H1 (cell line): ENCODE results near the gene LRRC4C. TPM values are rescaled to one million over a fixed set of nuclear protein-coding genes. Genes with fewer than 3 reads are reported as not detected.
A peak's percentile ranks its signal among the peaks of the same experiment; 100 is the strongest.

Source experiments
- CTCF ChIA-PET: fragments of 300-600 bp; sonication (Branson Sonifier 250); formaldehyde crosslinking; loops from one replicate; lab custom pipeline; 2021; ENCODE audit not compliant: partially characterized antibody; lab: Charles Lee
- POLR2A ChIA-PET: fragments of 300-600 bp; sonication (Branson Sonifier 250); formaldehyde crosslinking; loops from one replicate; lab custom pipeline; 2021; ENCODE audit warnings: inconsistent platforms; ENCODE audit not compliant: partially characterized antibody; lab: Charles Lee
- DNase-seq, 2 experiments: peaks; one replicate each; pipeline versions ENCODE4 v3.0.0 to v3.0.0-alpha.2; 2010 to 2022; ENCODE audit warnings: low spot score in 2 of 2, low read depth in 1 of 2, mixed read lengths in 1 of 2
- FAIRE-seq: peaks from 2 replicates; lab custom pipeline; 2011; peaks lifted over from hg19 to GRCh38; lab: Jason Lieb, UNC
- H2AFZ ChIP-seq: 2 replicates; pipeline ENCODE4 v1.8.1; 2012; ENCODE audit warnings: low read length, inconsistent platforms
- H2AK5ac ChIP-seq: 2 replicates; pipeline ENCODE4 v1.6.1; 2013; ENCODE audit warnings: low read depth, low read length
- H2BK120ac ChIP-seq: replicated peaks from 2 replicates; pipeline ENCODE3; 2013; ENCODE audit warnings: low read depth, low read length, inconsistent platforms
- H2BK12ac ChIP-seq: 2 replicates; pipeline ENCODE4 v1.6.1; 2013; ENCODE audit warnings: low read depth, low read length
- H2BK15ac ChIP-seq: 2 replicates; pipeline ENCODE4 v1.6.1; 2013; ENCODE audit warnings: low read length
- H2BK20ac ChIP-seq: 2 replicates; pipeline ENCODE4 v1.6.1; 2013; ENCODE audit warnings: low read length
- H2BK5ac ChIP-seq: 2 replicates; pipeline ENCODE4 v1.6.1; 2013; ENCODE audit warnings: low read depth, low read length
- H3K14ac ChIP-seq: 2 replicates; pipeline ENCODE4 v1.6.1; 2013; ENCODE audit warnings: inconsistent platforms; ENCODE audit not compliant: insufficient read length
- H3K18ac ChIP-seq: 2 replicates; pipeline ENCODE4 v1.6.1; 2013; ENCODE audit warnings: low read length; ENCODE audit errors: extremely low read depth
- H3K23ac ChIP-seq: 2 replicates; pipeline ENCODE4 v1.6.1; 2013; ENCODE audit warnings: inconsistent platforms; ENCODE audit not compliant: insufficient read length
- H3K23me2 ChIP-seq: 2 replicates; pipeline ENCODE4 v1.6.1; 2013; ENCODE audit warnings: low read depth, low read length
- H3K27ac ChIP-seq: 2 replicates; pipeline ENCODE4 v1.6.1; 2011; ENCODE audit warnings: low read depth, low read length, inconsistent platforms
- H3K27me3 ChIP-seq, 4 experiments: replicated peaks in 1 of 4; 1 replicate in 1 of 4; 2 replicates in 3 of 4; pipeline versions ENCODE4 v1.6.1 to v1.8.1; 2011 to 2013; ENCODE audit warnings: low read length in 3 of 4, mild to moderate bottlenecking in 3 of 4, inconsistent platforms in 2 of 4, mixed read lengths in 2 of 4, moderate library complexity in 1 of 4; ENCODE audit not compliant: control insufficient read depth in 3 of 4, insufficient read depth in 3 of 4; ENCODE audit errors: extremely low read depth in 1 of 4
- H3K36me3 ChIP-seq, 4 experiments: 2 replicates each; pipeline versions ENCODE4 v1.6.1 to v1.8.1; 2011 to 2013; ENCODE audit warnings: mild to moderate bottlenecking in 4 of 4, low read length in 3 of 4, moderate library complexity in 2 of 4, control low read depth in 1 of 4, inconsistent platforms in 1 of 4; ENCODE audit not compliant: insufficient read depth in 4 of 4, control insufficient read depth in 2 of 4
- H3K4ac ChIP-seq: replicated peaks from 2 replicates; pipeline ENCODE3; 2013; ENCODE audit warnings: low read length, low read depth, mixed read lengths, inconsistent platforms; ENCODE audit not compliant: insufficient read length
- H3K4me1 ChIP-seq, 4 experiments: replicated peaks in 1 of 4; 1 replicate in 1 of 4; 2 replicates in 3 of 4; pipeline versions ENCODE4 v1.6.1 to v1.8.1; 2011 to 2013; ENCODE audit warnings: low read length in 3 of 4, inconsistent platforms in 2 of 4, mixed read lengths in 1 of 4; ENCODE audit not compliant: insufficient read depth in 4 of 4, control insufficient read depth in 3 of 4
- H3K4me2 ChIP-seq, 2 experiments: 2 replicates each; pipeline versions ENCODE4 v1.6.1 to v1.8.1; 2011 to 2013; ENCODE audit warnings: low read depth in 2 of 2, low read length in 2 of 2, control low read depth in 1 of 2, inconsistent platforms in 1 of 2, mild to moderate bottlenecking in 1 of 2; ENCODE audit not compliant: insufficient read depth in 1 of 2
- H3K4me3 ChIP-seq, 4 experiments: fragments of 200-600, 300-600 bp in 1 of 4; sonication (generic), shearing (Covaris generic), sonication (Bioruptor Twin) in 1 of 4; 2 replicates each; pipeline versions ENCODE4 v1.5.1 to v1.8.1; 2011 to 2016; ENCODE audit warnings: low read length in 4 of 4, low read depth in 3 of 4, control low read depth in 2 of 4, inconsistent platforms in 2 of 4, mild to moderate bottlenecking in 2 of 4, mixed read lengths in 1 of 4, moderate library complexity in 1 of 4; ENCODE audit not compliant: insufficient read depth in 2 of 4; ENCODE audit errors: extremely low read depth in 1 of 4
- H3K56ac ChIP-seq: replicated peaks from 2 replicates; pipeline ENCODE3; 2013; ENCODE audit warnings: low read depth, mild to moderate bottlenecking, mixed read lengths, low read length, inconsistent platforms; ENCODE audit not compliant: insufficient read length
- H3K79me1 ChIP-seq: 2 replicates; pipeline ENCODE4 v1.6.1; 2013; ENCODE audit warnings: low read depth, low read length, control low read depth
- H3K79me2 ChIP-seq, 2 experiments: 2 replicates each; pipeline versions ENCODE4 v1.6.1 to v1.8.1; 2012 to 2013; ENCODE audit warnings: low read length in 2 of 2, mild to moderate bottlenecking in 2 of 2, inconsistent platforms in 1 of 2; ENCODE audit not compliant: insufficient read depth in 2 of 2, control insufficient read depth in 1 of 2
- H3K9ac ChIP-seq, 4 experiments: replicated peaks in 1 of 4; 1 replicate in 1 of 4; 2 replicates in 3 of 4; pipeline versions ENCODE4 v1.6.1 to v1.8.1; 2011 to 2013; ENCODE audit warnings: low read depth in 3 of 4, low read length in 3 of 4, control low read depth in 2 of 4, mild to moderate bottlenecking in 2 of 4, moderate library complexity in 2 of 4, inconsistent platforms in 1 of 4; ENCODE audit errors: extremely low read depth in 1 of 4
- H3K9me3 ChIP-seq, 2 experiments: 2 replicates each; pipeline versions ENCODE4 v1.6.1 to v1.8.1; 2012 to 2013; ENCODE audit warnings: mild to moderate bottlenecking in 2 of 2, moderate library complexity in 2 of 2, control low read depth in 1 of 2, inconsistent platforms in 1 of 2, low read depth in 1 of 2, low read length in 1 of 2, mixed read lengths in 1 of 2; ENCODE audit not compliant: insufficient read depth in 2 of 2
- H4K20me1 ChIP-seq, 2 experiments: replicated peaks in 1 of 2; 2 replicates each; pipeline versions ENCODE3 to v1.8.1; 2011 to 2013; ENCODE audit warnings: inconsistent platforms in 2 of 2, low read length in 2 of 2, mild to moderate bottlenecking in 1 of 2; ENCODE audit not compliant: insufficient read depth in 2 of 2, control insufficient read depth in 1 of 2
- H4K5ac ChIP-seq: 2 replicates; pipeline ENCODE4 v1.6.1; 2013; ENCODE audit warnings: low read length, low read depth, mixed read lengths, inconsistent platforms; ENCODE audit not compliant: insufficient read length
- H4K8ac ChIP-seq: 2 replicates; pipeline ENCODE4 v1.8.0; 2013; ENCODE audit warnings: mild to moderate bottlenecking, moderate library complexity, low read length, inconsistent platforms; ENCODE audit not compliant: insufficient read depth; ENCODE audit errors: extremely low read depth
- H4K91ac ChIP-seq: replicated peaks from 2 replicates; pipeline ENCODE3; 2013; ENCODE audit warnings: low read length, mixed read lengths, inconsistent platforms; ENCODE audit not compliant: insufficient read length
- HDAC2 ChIP-seq, 2 experiments: fragments of 300-600 bp in 1 of 2; sonication (generic) in 1 of 2; IDR thresholded peaks; 2 replicates each; pipeline ENCODE4 v1.6.1; 2011 to 2012; ENCODE audit warnings: low read depth in 2 of 2, low read length in 2 of 2, mild to moderate bottlenecking in 2 of 2, moderate library complexity in 2 of 2, borderline replicate concordance in 1 of 2, inconsistent platforms in 1 of 2
- SP2 ChIP-seq: IDR thresholded peaks from 2 replicates; pipeline ENCODE4 v1.6.1; 2012; ENCODE audit warnings: mild to moderate bottlenecking, low read length, inconsistent platforms
- WGBS, 2 experiments: shearing (Covaris generic) in 1 of 2; methylation state at CpG; one replicate each; pipeline versions ENCODE4 v1.1.6 to v1.1.7; 2013 to 2015; ENCODE audit warnings: low lambda C conversion rate in 2 of 2, mixed read lengths in 2 of 2, inconsistent platforms in 1 of 2, low coverage in 1 of 2, missing lambda C conversion rate in 1 of 2; ENCODE audit not compliant: insufficient replicate concordance in 2 of 2, insufficient coverage in 1 of 2, insufficient read length in 1 of 2; ENCODE audit errors: extremely low coverage in 1 of 2, missing lambda C conversion rate in 1 of 2; 5-methylcytosine and 5-hydroxymethylcytosine counted together
- polyA plus RNA-seq, 7 experiments: library from polyadenylated mRNA; depleted of rRNA in 3 of 7; stranded (reverse) in 5 of 7; unstranded in 2 of 7; fragments of >200 nt in 5 of 7; fragments of 200-250 nt in 2 of 7; gene quantifications; 1 replicate in 5 of 7; 2 replicates in 1 of 7; 4 replicates in 1 of 7; pipeline versions ENCODE4 v1.2.1 to v1.2.3, GENCODE V29; 2011 to 2013; ENCODE audit warnings: missing spikeins in 2 of 7, mixed read lengths in 2 of 7
- total RNA-seq: library from RNA; stranded (reverse); fragmentation: NEBNext Ultra II Directional; extraction: Animal tissue kit (Norgen Biotek cat#: 25700); gene quantifications from 2 replicates; pipeline ENCODE4 v1.2.1, GENCODE V29; 2021

The LRRC4C gene
- total and polyA plus RNA-seq, 2 of the 8 experiments (the other 6 are each of a cell fraction or from before 2014, with no cell fraction given), result 0.23 to 2.2 TPM

DNA sequence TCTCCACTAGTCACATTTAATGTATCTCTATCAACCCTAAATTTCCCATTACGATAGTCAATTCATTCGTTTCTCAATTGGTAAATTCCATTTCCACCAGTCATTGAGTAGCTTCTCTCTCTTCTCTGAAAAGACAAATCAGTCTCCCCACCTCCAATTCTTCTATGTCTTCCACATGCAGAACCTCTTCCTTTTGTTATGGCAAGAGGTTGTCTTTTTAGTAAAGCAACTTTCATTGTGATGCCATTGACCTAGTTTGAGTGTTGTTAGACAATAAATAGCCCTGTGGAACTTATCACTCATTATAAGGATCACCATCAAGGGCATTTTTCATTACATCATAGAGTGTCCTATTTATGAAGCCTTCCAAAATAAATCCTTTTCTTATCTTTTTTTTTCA is 340.9 kb downstream of the LRRC4C start:
- H3K23ac ChIP-seq, result no peak overlapping the region
- FAIRE-seq (no peak), DNase-seq (peak in 1 of 2 experiments; percentile 2)
- 0 out of 2 replicates have a peak overlapping the region, but pooled peaks have one; percentile 87 for H2BK5ac ChIP-seq
- no peak overlapping the region for H2BK12ac ChIP-seq
- ChIA-PET CTCF (no interaction called here), POLR2A (no interaction called here)
- no peak overlapping the region for H3K9ac ChIP-seq
- H3K79me1 ChIP-seq, result no peaks in the 10 kb centered on the region
- 29% methylated on average over 2 of the region's 2 CpGs; no CpG with 5 or more reads in 1 of the 2 experiments for WGBS, 2 experiments
- no peaks in the 10 kb centered on the region for H3K9me3 ChIP-seq
- no peak overlapping the region for H3K18ac ChIP-seq
- peaks cover 0 to 24% (median 9%) of the 10 kb centered on the region in 4 experiments; a peak in 5 of 7 replicates for H3K4me1 ChIP-seq
- peak overlapping the region in 1 of 4 experiments; percentile 39; a peak in 1 of 8 replicates for H3K4me3 ChIP-seq
- no peak overlapping the region for H2BK120ac ChIP-seq
- no peak overlapping the region for H4K8ac ChIP-seq
- H3K56ac ChIP-seq, result no peak overlapping the region
- no peak overlapping the region for H2BK20ac ChIP-seq
- no peak overlapping the region for H2AK5ac ChIP-seq
- no peak overlapping the region for H4K5ac ChIP-seq
- H3K36me3 ChIP-seq, result no peaks in the 10 kb centered on the region
- no peaks in the 10 kb centered on the region for H4K20me1 ChIP-seq
- no peaks in the 10 kb centered on the region for H3K27me3 ChIP-seq
- no peak overlapping the region for H2AFZ ChIP-seq
- H3K79me2 ChIP-seq, result no peaks in the 10 kb centered on the region
- H3K27ac ChIP-seq, result no peak overlapping the region
- no peak overlapping the region for H3K14ac ChIP-seq
- no peak overlapping the region for H2BK15ac ChIP-seq
- H3K4me2 ChIP-seq, result peak overlapping the region; percentile 41 to 64; a peak in 3 of 4 replicates
- no peaks in the 10 kb centered on the region for H3K23me2 ChIP-seq
- H3K4ac ChIP-seq, result no peak overlapping the region
- TF ChIP-seq SP2 (no peak), HDAC2 (IDR thresholded peaks at IDR 0.05; ENCODE audit: borderline replicate concordance in 1 of 2, low read depth in 2 of 2, low read length in 2 of 2) (0 out of 4 replicates have a peak, but pooled peaks of 1 of the 2 experiments have one; percentile 33)
- H4K91ac ChIP-seq, result no peak overlapping the region
